ENCODE data around the gene ABCB11. TPM values are rescaled to one million over a fixed set of nuclear protein-coding genes. Genes with fewer than 3 reads are reported as not detected.

ABCB11 gene
- total RNA-seq, 1 experiment from 2014 or later, result 0.12 TPM

- no peak overlapping the region for H3K9ac ChIP-seq (ENCODE audit: low read length)
- CTCF ChIA-PET, result no interaction called here
- H3K27me3 ChIP-seq (ENCODE audit: insufficient read depth, low read length), result no peaks in the 10 kb centered on the region
- H4K20me1 ChIP-seq (ENCODE audit: insufficient read depth), result no peaks in the 10 kb centered on the region
- H3K27ac ChIP-seq (ENCODE audit: low read depth, low read length), result no peak overlapping the region
- POLR2A ChIA-PET, result no interaction called here
- DNase-seq (ENCODE audit: low read depth, low spot score), result no peak
- RAD21 ChIA-PET (ENCODE audit: low non-redundant PET in 1 of 2, low total read pairs in 2 of 2, uncharacterized antibody in 2 of 2, unreplicated experiment in 2 of 2), result no interaction called here
- no peak overlapping the region for H3K4me3 ChIP-seq (replicated peaks in 1 of 2; ENCODE audit: low read depth in 1 of 2, low read length in 2 of 2)
- no peaks in the 10 kb centered on the region for H3K9me3 ChIP-seq (ENCODE audit: control insufficient read depth in 1 of 2, insufficient read depth in 1 of 2, low read depth in 1 of 2, low read length in 2 of 2)
- intact Hi-C loops (cut with micrococcal nuclease), result no loop called here
- H3K4me1 ChIP-seq (ENCODE audit: control insufficient read depth in 1 of 2, insufficient read depth in 2 of 2, low read length in 2 of 2), result no peaks in the 10 kb centered on the region
- no peak for ATAC-seq
- TF ChIP-seq TCF7L2 (IDR thresholded peaks at IDR 0.05; ENCODE audit: borderline replicate concordance, extremely low read depth, insufficient read depth, insufficient read length) (no peak), CEBPB (IDR thresholded peaks at IDR 0.05; ENCODE audit: low read depth) (no peak), ATF3 (IDR thresholded peaks at IDR 0.05) (no peak), ZNF274 (IDR thresholded peaks at IDR 0.05; ENCODE audit: low read depth, low read length) (no peak), POLR2A (IDR thresholded peaks at IDR 0.05; ENCODE audit: borderline replicate concordance, extremely low read depth, insufficient read depth, insufficient read length) (no peak), JUND (IDR thresholded peaks at IDR 0.05) (no peak), CBX3 (IDR thresholded peaks at IDR 0.05; ENCODE audit: low read depth) (no peak), EZH2 (IDR thresholded peaks at IDR 0.05) (no peak), RAD21 (IDR thresholded peaks at IDR 0.05; ENCODE audit: low read depth) (no peak), ELF1 (IDR thresholded peaks at IDR 0.05; ENCODE audit: borderline replicate concordance, low read depth) (no peak), FOSL1 (IDR thresholded peaks at IDR 0.05; ENCODE audit: low read depth) (no peak), ZFX (IDR thresholded peaks at IDR 0.05) (no peak), EZH2phosphoT487 (IDR thresholded peaks at IDR 0.05; ENCODE audit: borderline replicate concordance) (no peak), POLR2AphosphoS5 (IDR thresholded peaks at IDR 0.05; ENCODE audit: low read depth, low read length) (no peak), EGR1 (IDR thresholded peaks at IDR 0.05; ENCODE audit: low read depth) (no peak), ZBTB33 (IDR thresholded peaks at IDR 0.05; ENCODE audit: extremely low read depth, insufficient replicate concordance, low read length) (no peak), REST (IDR thresholded peaks at IDR 0.05; ENCODE audit: low read depth) (no peak), CTCF (IDR thresholded peaks at IDR 0.05 in 2 of 3, conservative IDR thresholded peaks at IDR 0.05 in 1 of 3; ENCODE audit: borderline replicate concordance in 1 of 3, insufficient read depth in 1 of 3, low read depth in 2 of 3, low read length in 2 of 3) (no peak)
- no peaks in the 10 kb centered on the region for H3K9me2 ChIP-seq (ENCODE audit: insufficient read depth)
- no peak overlapping the region for H2AFZ ChIP-seq (ENCODE audit: low read depth, low read length, poor library complexity, severe bottlenecking)
- no TSS peak for BruUV-seq (replicated peaks)
- H3K79me2 ChIP-seq (ENCODE audit: insufficient read depth, low read length), result no peaks in the 10 kb centered on the region
- H3K4me2 ChIP-seq (ENCODE audit: low read length), result no peak overlapping the region
- no peaks in the 10 kb centered on the region for H3K36me3 ChIP-seq (ENCODE audit: control insufficient read depth in 1 of 2, insufficient read depth in 2 of 2, low read length in 2 of 2)
Measured at GRCh38 chr2:169005080-169005598, 26.0 kb downstream of the ABCB11 start.

Measured in HCT116 (cell line).